Heart right ventricle (tissue), 16 donors: ENCODE results near the gene KCTD2. TPM values are rescaled to one million over a fixed set of nuclear protein-coding genes. Genes with fewer than 3 reads are reported as not detected.

Source experiments
- ATAC-seq, 8 donors: fragments of 200-7000 bp; cut with Tn5 transposase; one replicate each; pipeline ENCODE4 v1.9.1; 2020; ENCODE audit warnings: mild to moderate bottlenecking in 8 of 8, moderate library complexity in 8 of 8, moderate number of reproducible peaks in 1 of 8
- DNase-seq, 2 donors: peaks; one replicate each; pipeline ENCODE4 v3.0.0-alpha.2; 2020
- H3K27ac ChIP-seq, 10 donors: fragments of 200-600 bp; sonication (generic) in 2 of 10; one replicate each; pipeline versions ENCODE4 v1.5.0 to v1.8.0; 2020 to 2022; ENCODE audit warnings: mild to moderate bottlenecking in 3 of 10
- H3K27me3 ChIP-seq, 7 donors: fragments of 200-600 bp; one replicate each; pipeline ENCODE4 v1.8.0; 2021 to 2022; ENCODE audit warnings: mild to moderate bottlenecking in 2 of 7
- H3K36me3 ChIP-seq, 9 donors: fragments of 200-600 bp; sonication (generic) in 1 of 9; one replicate each; pipeline versions ENCODE4 v1.5.0 to v1.8.0; 2020 to 2022; ENCODE audit warnings: mild to moderate bottlenecking in 2 of 9
- H3K4me1 ChIP-seq, 9 donors: fragments of 200-600 bp; sonication (generic) in 1 of 9; one replicate each; pipeline versions ENCODE4 v1.5.0 to v1.8.0; 2020 to 2022; ENCODE audit warnings: mild to moderate bottlenecking in 4 of 9
- H3K4me3 ChIP-seq, 10 donors: fragments of 200-600 bp; sonication (generic) in 2 of 10; one replicate each; pipeline versions ENCODE4 v1.5.0 to v1.8.0; 2020 to 2022; ENCODE audit warnings: mild to moderate bottlenecking in 7 of 10, moderate library complexity in 2 of 10
- H3K9me3 ChIP-seq, 11 donors: fragments of 200-600 bp in 10 of 11; sonication (generic) in 2 of 11; one replicate each; pipeline versions ENCODE4 v1.5.0 to v1.8.0; 2013 to 2022; ENCODE audit warnings: mild to moderate bottlenecking in 2 of 11, control low read depth in 1 of 11, moderate library complexity in 1 of 11
- CTCF ChIP-seq, 9 donors: fragments of 200-600 bp; sonication (generic) in 2 of 9; IDR thresholded peaks; one replicate each; pipeline versions ENCODE4 v1.5.0 to v1.8.0; 2021 to 2022; ENCODE audit warnings: antibody characterized with exemption in 9 of 9, mild to moderate bottlenecking in 5 of 9, moderate library complexity in 1 of 9
- WGBS, 2 donors: extraction: QIAGEN DNeasy Blood & Tissue Kit; methylation state at CpG; one replicate each; pipeline ENCODE4 v1.1.7; 2013; ENCODE audit warnings: inconsistent platforms in 1 of 2; 5-methylcytosine and 5-hydroxymethylcytosine counted together
- intact Hi-C, 10 donors: fragments of 100-400 bp; cut with DNase I; formaldehyde crosslinking; loops; one replicate each; pipeline versions ENCODE4 v1.11.1 to v1.14.2; 2022
- polyA plus RNA-seq, 2 donors: library from polyadenylated mRNA; stranded (reverse); fragments of 200-250 nt; gene quantifications; one replicate each; pipeline ENCODE4 v1.2.3, GENCODE V29; 2013
- total RNA-seq, 10 donors: library from RNA; stranded (reverse); fragmentation: NEBNext Ultra II Directional in 3 of 10; extraction: Animal tissue kit (Norgen Biotek cat#: 25700) in 3 of 10; gene quantifications; one replicate each; pipeline versions ENCODE4 v1.2.1 to v1.2.4, GENCODE V29; 2021 to 2023
- donor health status: Arrhythmogenic right ventricular cardiomyopathy.
- donor health status: ischemic (EF 13 %, LVEDD 7.1; RV severe dilation, severe dysfunction).
- donor health status: healthy with polysubstance abuse.
- donor health status: DM: no; HTN: yes; CAD: no.
- donor health status: DM: no; HTN: no; CAD: no.
- donor health status: ischemic (EF 25% LVEDD 6.9; RV normal size, moderate dysfunction).
- donor health status: ischemic (EF 25% LVEDD 5.7; RV mildly dilated, moderate dysfunction).
- donor health status: healthy.
- donor health status: DM: yes; HTN: yes; CAD: no.
- donor health status: Ischemic cardiomyopathy.
- donor health status: ischemic (EF 35%, LVEDD 5.7; RV mildly dilated, moderate dysfunction).
- donor health status: nonischemic (EF 11% LVEDD 7.7; RV severe dilation, severe dysfunction).
- donor health status: DM: yes; HTN: yes; CAD: no.
- donor health status: PGD.
- donor health status: ischemic (EF 29% LVEDD 5.4; RV normal size, mild dysfunction).
- donor health status: nonischemic (EF 23%, LVEDD 6.1; RV moderate dilation, normal function).

The KCTD2 gene
- total and polyA plus RNA-seq, 12 donors = 11.8 to 41.1 (median 29.3) TPM

- intact Hi-C loops = loop anchor here in 3 of 10 donors (5.0 to 10.0 kb wide), 3 partner anchors 58 to 156 kb away; partner anchors contain the start of genes CDR2L (in 3 of the 3), ARMC7 (in 1 of the 3) and NUP85 (in 1 of the 3)
- DNase-seq (no peak), ATAC-seq (no peak)
- 86 to 89% methylated on average over 5 of the region's 5 CpGs for WGBS, 2 donors
- no peaks in the 10 kb centered on the region for H3K27me3 ChIP-seq
- peak overlapping the region in 3 of 10 donors; percentile 84 to 92 (median 88) for H3K4me3 ChIP-seq
- H3K9me3 ChIP-seq = no peaks in the 10 kb centered on the region
- H3K4me1 ChIP-seq = peaks cover 6 to 47% (median 26%) of the 10 kb centered on the region in 9 donors
- peak overlapping the region in 8 of 10 donors; percentile 42 to 99 (median 98) for H3K27ac ChIP-seq
- peaks cover 0 to 55% (median 15%) of the 10 kb centered on the region in 9 donors for H3K36me3 ChIP-seq
- no peak for TF ChIP-seq CTCF (IDR thresholded peaks at IDR 0.05)
These were observed 2.0 kb downstream of the KCTD2 start for GRCh38 chr17:75049057-75049456.

GRCh38 chr17:75049706-75050105 is 2.7 kb downstream of the KCTD2 start:
- DNase-seq = no peak
- H3K27ac ChIP-seq = peak overlapping the region in 3 of 10 donors; percentile 95 to 99 (median 97)
- peaks cover 6 to 44% (median 26%) of the 10 kb centered on the region in 9 donors for H3K4me1 ChIP-seq
- intact Hi-C loops = loop anchor here in 4 of 10 donors (5.0 to 10.0 kb wide), 3 partner anchors 58 to 155 kb away; partner anchors contain the start of genes CDR2L (in 3 of the 4), NUP85 (in 3 of the 4) and ARMC7 (in 1 of the 4)
- ATAC-seq = no peak
- no peak for TF ChIP-seq CTCF (IDR thresholded peaks at IDR 0.05)
- H3K9me3 ChIP-seq = no peaks in the 10 kb centered on the region
- H3K4me3 ChIP-seq = no peak overlapping the region
- no peaks in the 10 kb centered on the region for H3K27me3 ChIP-seq
- peaks cover 0 to 58% (median 17%) of the 10 kb centered on the region in 9 donors for H3K36me3 ChIP-seq

- H3K4me3 ChIP-seq = no peak overlapping the region
- H3K4me1 ChIP-seq = peaks cover 6 to 33% (median 18%) of the 10 kb centered on the region in 9 donors
- peaks cover 0 to 80% (median 24%) of the 10 kb centered on the region in 9 donors for H3K36me3 ChIP-seq
- no peaks in the 10 kb centered on the region for H3K9me3 ChIP-seq
- no peaks in the 10 kb centered on the region for H3K27me3 ChIP-seq
- no peak for TF ChIP-seq CTCF (IDR thresholded peaks at IDR 0.05)
- no peak for ATAC-seq
- DNase-seq = no peak
- WGBS, 2 donors = 78% methylated on average over 2 of the region's 2 CpGs
- intact Hi-C loops = loop anchor here in 3 of 10 donors (2.0 to 10.0 kb wide), 2 partner anchors 21 to 153 kb away; partner anchors contain the start of gene NUP85 (in 2 of the 3)
- no peak overlapping the region for H3K27ac ChIP-seq
These were observed 4.9 kb downstream of the KCTD2 start for GRCh38 chr17:75051941-75052340.

- Histone ChIP-seq H3K9me3 (no peaks in the 10 kb centered on the region), H3K27me3 (no peaks in the 10 kb centered on the region), H3K4me1 (peaks cover 0 to 20% (median 14%) of the 10 kb centered on the region in 9 donors), H3K36me3 (peaks cover 0 to 93% (median 34%) of the 10 kb centered on the region in 9 donors), H3K27ac (peak overlapping the region in 9 of 10 donors; percentile 40 to 76 (median 68)), H3K4me3 (no peak overlapping the region)
- ATAC-seq = peak; percentile 50 to 94 (median 88)
- intact Hi-C loops = loop anchor here in 4 of 10 donors (5.0 to 10.0 kb wide), 4 partner anchors 53 to 145 kb away; partner anchors contain the start of gene NUP85 (in 3 of the 4)
- peak in 8 of 9 donors; percentile 9 to 69 (median 52) for TF ChIP-seq CTCF (IDR thresholded peaks at IDR 0.05)
- WGBS, 2 donors = 64 to 68% methylated on average over 25 of the region's 25 CpGs
- peak in 1 of 2 donors; percentile 55 for DNase-seq
These were observed 12.6 kb downstream of the KCTD2 start for GRCh38 chr17:75059369-75060345.
